A673 (cell line): ENCODE measurements around the gene ATP6V0D1. TPM values are rescaled to one million over a fixed set of nuclear protein-coding genes. Genes with fewer than 3 reads are reported as not detected.
A peak's percentile ranks its signal among the peaks of the same experiment; 100 is the strongest.

Source experiments
- BruUV-seq: library from RNA; stranded (reverse); fragments of 400-500 nt; replicated peaks from 2 replicates; lab custom pipeline; 2021; lab: Mats Ljungman, UMichigan
- CTCF ChIA-PET: fragments of 300-600 bp; sonication (Branson Sonifier 250); formaldehyde crosslinking; loops from one replicate; lab custom pipeline; 2022; ENCODE audit warnings: antibody characterized with exemption; lab: Charles Lee
- POLR2A ChIA-PET: fragments of 300-600 bp; sonication (Branson Sonifier 250); formaldehyde crosslinking; loops from one replicate; lab custom pipeline; 2022; ENCODE audit warnings: antibody characterized with exemption; ENCODE audit not compliant: low non-redundant PET; lab: Charles Lee
- DNase-seq: peaks from one replicate; pipeline ENCODE4 v3.0.0-alpha.2; 2015; ENCODE audit warnings: low spot score
- H3K27ac ChIP-seq: fragments of 200-600 bp; sonication (generic); 2 replicates; pipeline ENCODE4 v1.5.1; 2016; ENCODE audit warnings: mixed run types, low read depth, mild to moderate bottlenecking, mixed read lengths, antibody characterized with exemption, low read length; ENCODE audit not compliant: poor library complexity, severe bottlenecking
- H3K27me3 ChIP-seq: fragments of 200-600 bp; sonication (generic); replicated peaks from 2 replicates; pipeline ENCODE4 v1.6.1; 2017; ENCODE audit warnings: mixed run types, low read depth, mild to moderate bottlenecking, mixed read lengths, antibody characterized with exemption, low read length; ENCODE audit not compliant: insufficient read depth, poor library complexity
- H3K36me3 ChIP-seq: fragments of 200-600 bp; sonication (generic); 2 replicates; pipeline ENCODE4 v1.6.1; 2016; ENCODE audit warnings: mixed run types, mild to moderate bottlenecking, mixed read lengths, antibody characterized with exemption, low read length; ENCODE audit not compliant: insufficient read depth, poor library complexity, severe bottlenecking
- H3K4me1 ChIP-seq: fragments of 200-600 bp; sonication (generic); 2 replicates; pipeline ENCODE4 v1.6.1; 2017; ENCODE audit warnings: mixed run types, mild to moderate bottlenecking, mixed read lengths, antibody characterized with exemption, low read length; ENCODE audit not compliant: insufficient read depth, poor library complexity, severe bottlenecking
- H3K4me3 ChIP-seq: fragments of 200-600 bp; sonication (generic); 2 replicates; pipeline ENCODE4 v1.5.1; 2016; ENCODE audit warnings: low read depth, mixed run types, mild to moderate bottlenecking, mixed read lengths, low read length; ENCODE audit not compliant: poor library complexity, severe bottlenecking
- H3K9me3 ChIP-seq: fragments of 200-600 bp; sonication (generic); 2 replicates; pipeline ENCODE4 v1.6.1; 2016; ENCODE audit warnings: mixed run types, low read depth, mild to moderate bottlenecking, mixed read lengths, antibody characterized with exemption, low read length; ENCODE audit not compliant: poor library complexity, severe bottlenecking
- CTCF ChIP-seq: fragments of 300-800, 200-600 bp; sonication (generic); conservative IDR thresholded peaks from 2 replicates; pipeline ENCODE4 v1.5.1; 2017; ENCODE audit warnings: low read depth, mild to moderate bottlenecking, antibody characterized with exemption, low read length, moderate library complexity, mixed read lengths
- EZH2 ChIP-seq: fragments of 200-600 bp; sonication (generic); IDR thresholded peaks from 2 replicates; pipeline ENCODE4 v1.6.1; 2017; ENCODE audit warnings: borderline replicate concordance, low read depth, mild to moderate bottlenecking, mixed read lengths, antibody characterized with exemption, low read length; ENCODE audit not compliant: poor library complexity, severe bottlenecking
- intact Hi-C: fragments of 100-400 bp; cut with micrococcal nuclease; formaldehyde crosslinking; loops from one replicate; pipeline ENCODE4 v1.10.0; 2022; ENCODE audit not compliant: unreplicated experiment
- total RNA-seq: library from RNA; stranded (reverse); gene quantifications from 2 replicates; pipeline ENCODE4 v1.2.3, GENCODE V29; 2021

The ATP6V0D1 gene
- total RNA-seq, 1 experiment from 2014 or later: 63.9 TPM

- ChIA-PET CTCF (interaction anchor here (0.6 to 1.6 kb wide), 3 partner anchors 18 to 76 kb away, joined by 3 to 10 read pairs (median 3); no protein-coding TSS in a partner anchor), POLR2A (no interaction called here)
- no peak overlapping the region for H3K4me3 ChIP-seq
- TF ChIP-seq CTCF (peak; percentile 74), EZH2 (no peak)
- H3K27ac ChIP-seq: no peak overlapping the region
- peak; percentile 72 for DNase-seq
- no peaks in the 10 kb centered on the region for H3K9me3 ChIP-seq
- no peaks in the 10 kb centered on the region for H3K27me3 ChIP-seq
- no peaks in the 10 kb centered on the region for H3K4me1 ChIP-seq
- intact Hi-C loops: no loop called here
- H3K36me3 ChIP-seq: no peaks in the 10 kb centered on the region
- no TSS peak for BruUV-seq
These were observed 33.4 kb downstream of the ATP6V0D1 start for GRCh38 chr16:67447508-67448076.

- CTCF ChIA-PET: interaction anchor here (0.6 to 0.9 kb wide), 2 partner anchors 19 to 77 kb away, joined by 3 to 10 read pairs; no protein-coding TSS in a partner anchor
- Histone ChIP-seq H3K27me3 (no peaks in the 10 kb centered on the region), H3K4me3 (no peak overlapping the region), H3K4me1 (no peaks in the 10 kb centered on the region), H3K9me3 (no peaks in the 10 kb centered on the region), H3K27ac (no peak overlapping the region), H3K36me3 (no peaks in the 10 kb centered on the region)
- POLR2A ChIA-PET: no interaction called here
- no peak for TF ChIP-seq CTCF
- TF ChIP-seq EZH2: no peak
- no peak for DNase-seq
- intact Hi-C loops: no loop called here
- no TSS peak for BruUV-seq
These were observed 33.9 kb downstream of the ATP6V0D1 start for GRCh38 chr16:67446968-67447507.

- no TSS peak for BruUV-seq
- no peak for DNase-seq
- TF ChIP-seq CTCF (no peak), EZH2 (no peak)
- no peaks in the 10 kb centered on the region for H3K27me3 ChIP-seq
- H3K9me3 ChIP-seq: no peaks in the 10 kb centered on the region
- ChIA-PET POLR2A (no interaction called here), CTCF (interaction anchor here (0.6 to 1.2 kb wide), 4 partner anchors 18 to 186 kb away, joined by 3 to 10 read pairs (median 7); no protein-coding TSS in a partner anchor)
- no peaks in the 10 kb centered on the region for H3K4me1 ChIP-seq
- no peak overlapping the region for H3K4me3 ChIP-seq
- intact Hi-C loops: no loop called here
- no peak overlapping the region for H3K27ac ChIP-seq
- H3K36me3 ChIP-seq: no peaks in the 10 kb centered on the region
These were observed 34.7 kb downstream of the ATP6V0D1 start for GRCh38 chr16:67445913-67446907.
